ENCODE data around the gene OTP. TPM values are rescaled to one million over a fixed set of nuclear protein-coding genes. Genes with fewer than 3 reads are reported as not detected.
"Not testable (repeated sequence)": the region's sequence is repeated elsewhere in the genome, so short reads cannot be mapped to it uniquely, and the experiment has no call there.

Gene OTP
- total RNA-seq, 1 donor from 2014 or later, result not detected

DNA sequence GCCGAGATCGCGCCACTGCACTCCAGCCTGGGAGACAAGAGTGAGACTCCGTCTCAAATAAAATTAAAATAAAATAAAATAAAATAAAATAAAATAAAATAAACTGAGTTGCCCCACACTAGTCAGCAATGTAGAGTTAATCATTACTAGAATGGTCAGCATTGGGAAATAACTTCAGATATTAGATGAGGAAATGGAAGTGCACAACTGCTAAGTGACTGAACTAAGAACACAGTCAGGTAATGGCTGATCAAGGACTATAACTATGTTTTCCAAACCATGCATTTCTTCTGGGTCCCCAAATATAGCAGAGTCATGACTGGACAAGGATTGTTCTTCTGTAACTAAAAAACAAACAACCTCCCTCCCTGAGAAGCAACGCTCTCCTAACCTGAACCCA is 17.1 kb downstream of the OTP start:
- DNase-seq, result no peak
- Histone ChIP-seq H3K27me3 (ENCODE audit: low read depth) (peaks cover 86% of the 10 kb centered on the region), H3K27ac (replicated peaks) (no peak overlapping the region), H3K36me3 (no peaks in the 10 kb centered on the region), H3K4me1 (no peaks in the 10 kb centered on the region), H3K9me3 (replicated peaks) (no peaks in the 10 kb centered on the region), H3K4me3 (no peak overlapping the region)
- intact Hi-C loops (cut with micrococcal nuclease), result no loop called here
- no peak for TF ChIP-seq CTCF (IDR thresholded peaks at IDR 0.05; ENCODE audit: borderline replicate concordance)

- H3K27ac ChIP-seq (replicated peaks), result no peak overlapping the region
- intact Hi-C loops (cut with micrococcal nuclease), result no loop called here
- no peaks in the 10 kb centered on the region for H3K36me3 ChIP-seq
- no peak for TF ChIP-seq CTCF (IDR thresholded peaks at IDR 0.05; ENCODE audit: borderline replicate concordance)
- H3K4me3 ChIP-seq, result no peak overlapping the region
- peaks cover 75% of the 10 kb centered on the region for H3K27me3 ChIP-seq (ENCODE audit: low read depth)
- no peaks in the 10 kb centered on the region for H3K4me1 ChIP-seq
- no peaks in the 10 kb centered on the region for H3K9me3 ChIP-seq (replicated peaks)
- DNase-seq, result no peak
These were observed 18.1 kb downstream of the OTP start for GRCh38 chr5:77620405-77620804.

GRCh38 chr5:77616920-77617319 is 21.6 kb downstream of the OTP start:
- intact Hi-C loops (cut with micrococcal nuclease), result no loop called here
- Histone ChIP-seq H3K27me3 (ENCODE audit: low read depth) (peaks cover 41% of the 10 kb centered on the region), H3K9me3 (replicated peaks) (no peaks in the 10 kb centered on the region), H3K36me3 (no peaks in the 10 kb centered on the region), H3K4me3 (no peak overlapping the region), H3K4me1 (no peaks in the 10 kb centered on the region), H3K27ac (replicated peaks) (no peak overlapping the region)
- DNase-seq, result no peak
- no peak for TF ChIP-seq CTCF (IDR thresholded peaks at IDR 0.05; ENCODE audit: borderline replicate concordance)

DNA sequence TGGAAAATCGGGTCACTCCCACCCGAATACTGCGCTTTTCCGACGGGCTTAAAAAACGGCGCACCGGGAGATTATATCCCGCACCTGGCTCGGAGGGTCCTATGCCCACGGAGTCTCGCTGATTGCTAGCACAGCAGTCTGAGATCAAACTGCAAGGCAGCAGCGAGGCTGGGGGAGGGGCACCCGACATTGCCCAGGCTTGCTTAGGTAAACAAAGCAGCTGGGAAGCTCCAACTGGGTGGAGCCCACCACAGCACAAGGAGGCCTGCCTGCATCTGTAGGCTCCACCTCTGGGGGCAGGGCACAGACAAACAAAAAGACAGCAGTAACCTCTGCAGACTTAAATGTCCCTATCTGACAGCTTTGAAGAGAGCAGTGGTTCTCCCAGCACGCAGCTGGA is 29.6 kb downstream of the OTP start:
- H3K4me3 ChIP-seq; H3K27ac ChIP-seq (replicated peaks): not testable (repeated sequence)

GRCh38 chr5:77607324-77607723 is 31.2 kb downstream of the OTP start:
- H3K36me3 ChIP-seq, result no peaks in the 10 kb centered on the region
- intact Hi-C loops (cut with micrococcal nuclease), result no loop called here
- no peak for DNase-seq
- H3K4me1 ChIP-seq, result no peaks in the 10 kb centered on the region
- H3K27me3 ChIP-seq (ENCODE audit: low read depth), result peaks cover 54% of the 10 kb centered on the region
- peaks cover 11% of the 10 kb centered on the region for H3K9me3 ChIP-seq (replicated peaks)
- H3K27ac ChIP-seq (replicated peaks), result no peak overlapping the region
- H3K4me3 ChIP-seq, result no peak overlapping the region
- TF ChIP-seq CTCF (IDR thresholded peaks at IDR 0.05; ENCODE audit: borderline replicate concordance), result no peak

More for the DNA sequence above, 29.6 kb downstream of the OTP start:
- DNase-seq; intact Hi-C loops (cut with micrococcal nuclease); H3K4me1 ChIP-seq; H3K9me3 ChIP-seq (replicated peaks); H3K36me3 ChIP-seq: not testable (repeated sequence)
- peaks cover 45% of the 10 kb centered on the region for H3K27me3 ChIP-seq (ENCODE audit: low read depth)

GRCh38 chr5:77606279-77606678 is 32.2 kb downstream of the OTP start:
- Histone ChIP-seq H3K9me3 (replicated peaks) (peaks cover 11% of the 10 kb centered on the region), H3K27me3 (ENCODE audit: low read depth) (peaks cover 54% of the 10 kb centered on the region), H3K36me3 (no peaks in the 10 kb centered on the region), H3K4me1 (no peaks in the 10 kb centered on the region), H3K4me3 (no peak overlapping the region), H3K27ac (replicated peaks) (no peak overlapping the region)
- TF ChIP-seq CTCF (IDR thresholded peaks at IDR 0.05; ENCODE audit: borderline replicate concordance), result no peak
- intact Hi-C loops (cut with micrococcal nuclease), result no loop called here
- DNase-seq, result no peak

Data from left ventricle myocardium inferior (tissue), 1 donor.